ENCODE data around the gene ATP6V0A4.

Gene ATP6V0A4

DNA sequence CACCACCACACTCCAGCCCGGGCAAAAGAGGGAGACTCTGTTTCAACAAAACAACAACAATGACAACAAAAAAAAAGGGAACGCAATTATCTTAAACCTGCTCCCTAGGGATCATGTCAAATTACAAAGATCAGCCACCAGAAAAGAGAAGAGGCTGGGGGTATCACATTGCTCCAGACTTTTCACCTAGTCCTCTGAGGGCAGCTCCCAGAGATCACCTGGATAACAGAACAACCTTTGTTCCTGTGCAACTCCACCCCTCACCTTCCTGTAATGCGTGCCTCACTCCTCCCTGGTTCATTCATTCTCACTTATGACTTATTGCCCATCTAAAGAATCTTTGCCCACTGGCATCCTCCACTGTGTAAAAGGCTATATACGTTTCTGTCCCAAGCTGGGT lies 128.6 kb downstream of the ATP6V0A4 start:
- TF ChIP-seq, protein P1, sequence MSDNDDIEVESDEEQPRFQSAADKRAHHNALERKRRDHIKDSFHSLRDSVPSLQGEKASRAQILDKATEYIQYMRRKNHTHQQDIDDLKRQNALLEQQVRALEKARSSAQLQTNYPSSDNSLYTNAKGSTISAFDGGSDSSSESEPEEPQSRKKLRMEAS (IDR thresholded peaks at IDR 0.05) = no peak
- TF ChIP-seq, protein P2, sequence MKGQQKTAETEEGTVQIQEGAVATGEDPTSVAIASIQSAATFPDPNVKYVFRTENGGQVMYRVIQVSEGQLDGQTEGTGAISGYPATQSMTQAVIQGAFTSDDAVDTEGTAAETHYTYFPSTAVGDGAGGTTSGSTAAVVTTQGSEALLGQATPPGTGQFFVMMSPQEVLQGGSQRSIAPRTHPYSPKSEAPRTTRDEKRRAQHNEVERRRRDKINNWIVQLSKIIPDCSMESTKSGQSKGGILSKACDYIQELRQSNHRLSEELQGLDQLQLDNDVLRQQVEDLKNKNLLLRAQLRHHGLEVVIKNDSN (IDR thresholded peaks at IDR 0.05) = no peak
- TF ChIP-seq FOXM1 (IDR thresholded peaks at IDR 0.05; ENCODE audit: borderline replicate concordance, low read depth) = no peak
- TF ChIP-seq EP300 (IDR thresholded peaks at IDR 0.05; ENCODE audit: borderline replicate concordance) = no peak
- no peak for TF ChIP-seq ZBTB7A (IDR thresholded peaks at IDR 0.05; ENCODE audit: low read depth)
- no peak for TF ChIP-seq CEBPB (IDR thresholded peaks at IDR 0.05)
- no peak for TF ChIP-seq EGR1 (IDR thresholded peaks at IDR 0.05)
- TF ChIP-seq TCF12 (IDR thresholded peaks at IDR 0.05; ENCODE audit: low read depth) = no peak

DNA sequence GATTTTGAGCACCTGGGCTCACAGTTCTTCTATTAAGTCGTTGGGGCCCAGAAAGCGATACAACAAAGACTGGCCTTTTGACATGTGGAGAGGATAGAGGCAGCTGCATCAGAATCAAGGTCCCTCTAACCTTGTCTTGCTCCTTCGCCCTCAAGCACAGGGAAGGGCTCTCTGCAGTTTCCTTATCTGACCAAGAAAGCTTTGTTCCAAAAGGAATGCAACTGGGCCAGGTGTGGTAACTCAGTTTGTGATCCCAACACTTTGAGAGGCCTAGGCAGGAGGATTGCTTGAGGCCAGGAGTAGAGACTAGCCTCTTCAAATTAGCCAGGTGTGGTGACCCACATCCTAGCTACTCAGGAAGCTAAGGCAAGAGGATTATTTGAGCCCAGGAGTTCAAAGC lies 129.1 kb downstream of the ATP6V0A4 start:
- TF ChIP-seq YY1 (IDR thresholded peaks at IDR 0.05; ENCODE audit: low read depth) (no peak), EGR1 (IDR thresholded peaks at IDR 0.05) (no peak)

DNA sequence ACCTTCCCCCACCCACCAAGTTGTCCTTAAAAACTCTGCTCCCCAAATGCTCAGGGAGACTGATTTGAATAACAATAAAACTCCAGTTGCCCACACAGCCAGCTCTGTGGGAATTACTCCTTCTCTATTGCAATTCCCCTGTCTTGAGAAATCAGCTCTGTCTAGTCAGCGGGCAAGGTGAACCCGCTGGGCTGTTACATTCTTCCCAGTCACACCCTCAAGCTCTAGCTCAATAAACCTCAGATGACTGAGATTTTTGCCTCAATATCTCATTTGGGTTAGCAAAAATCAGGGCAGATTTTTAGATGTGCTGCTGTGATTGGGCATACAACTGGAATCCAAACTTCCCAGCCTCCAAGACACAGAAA lies 129.8 kb downstream of the ATP6V0A4 start:
- no peak for TF ChIP-seq NFIC (IDR thresholded peaks at IDR 0.05)

DNA sequence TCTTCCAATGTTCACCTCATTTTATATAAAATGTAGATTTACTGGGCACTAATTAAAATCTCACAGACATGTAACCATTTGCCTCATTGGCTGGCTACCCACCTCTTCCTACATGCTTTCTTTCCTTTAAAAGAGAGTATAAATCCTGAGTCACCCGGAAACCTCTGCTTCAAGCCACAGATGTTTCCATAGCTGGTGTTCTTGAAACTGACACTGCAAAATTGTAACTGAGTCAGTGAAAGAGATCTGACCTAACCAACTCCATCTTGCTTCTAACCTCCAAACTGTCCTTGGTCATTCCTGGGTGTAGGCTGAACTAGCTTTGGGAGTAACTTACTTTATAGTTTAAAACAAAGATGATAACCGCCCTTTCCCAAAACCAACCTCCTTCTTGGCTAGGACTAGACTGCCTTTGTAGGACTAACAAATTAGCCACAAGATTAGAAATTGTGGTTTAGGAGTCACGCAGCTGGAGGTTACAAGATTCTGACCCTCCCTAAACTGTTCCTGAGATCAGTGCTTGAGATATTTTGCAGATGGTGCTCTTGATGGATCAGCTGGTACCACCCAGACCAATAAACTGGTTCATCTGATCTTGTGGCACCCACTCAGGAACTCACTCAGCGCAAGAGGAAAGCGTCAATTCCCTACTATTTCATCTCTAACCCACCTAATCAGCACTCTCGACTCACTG lies 130.3 kb downstream of the ATP6V0A4 start:
- no peak for TF ChIP-seq CEBPB (IDR thresholded peaks at IDR 0.05)
- TF ChIP-seq EGR1 (IDR thresholded peaks at IDR 0.05) = no peak
- no peak for TF ChIP-seq TEAD4 (IDR thresholded peaks at IDR 0.05)

DNA sequence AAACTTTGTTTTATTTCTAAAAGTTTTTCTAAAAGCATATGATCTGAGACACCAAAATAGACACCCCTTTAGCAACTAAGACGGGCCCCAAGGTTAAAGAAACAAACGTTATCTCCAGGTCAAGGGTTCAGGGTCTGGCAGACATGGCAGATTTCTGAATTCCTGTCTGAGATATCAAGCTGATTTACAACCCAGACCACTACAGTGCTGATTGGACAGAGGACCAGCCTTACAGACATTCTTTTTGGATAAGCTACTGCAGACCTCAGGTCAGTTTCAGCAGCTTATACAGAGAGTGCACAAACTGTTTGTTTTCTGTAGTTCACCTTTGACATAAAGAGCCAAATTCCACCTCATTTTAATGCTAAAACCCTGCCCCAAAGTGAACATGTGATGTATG lies 131.6 kb downstream of the ATP6V0A4 start:
- TF ChIP-seq EGR1 (IDR thresholded peaks at IDR 0.05) (no peak), FOXM1 (IDR thresholded peaks at IDR 0.05; ENCODE audit: borderline replicate concordance, low read depth) (no peak), TAF1 (IDR thresholded peaks at IDR 0.05; ENCODE audit: low read depth) (no peak), TCF12 (IDR thresholded peaks at IDR 0.05; ENCODE audit: low read depth) (no peak), ZBTB7A (IDR thresholded peaks at IDR 0.05; ENCODE audit: low read depth) (no peak), RAD21 (IDR thresholded peaks at IDR 0.05; ENCODE audit: low read depth) (no peak), CREB1 (IDR thresholded peaks at IDR 0.05; ENCODE audit: low read depth) (no peak), NFIC (IDR thresholded peaks at IDR 0.05) (no peak), CEBPB (IDR thresholded peaks at IDR 0.05) (no peak), TEAD4 (IDR thresholded peaks at IDR 0.05) (no peak), YY1 (IDR thresholded peaks at IDR 0.05; ENCODE audit: low read depth) (no peak), EP300 (IDR thresholded peaks at IDR 0.05; ENCODE audit: borderline replicate concordance) (no peak)
- TF ChIP-seq, protein P1 (IDR thresholded peaks at IDR 0.05) = no peak
- TF ChIP-seq, protein P3, sequence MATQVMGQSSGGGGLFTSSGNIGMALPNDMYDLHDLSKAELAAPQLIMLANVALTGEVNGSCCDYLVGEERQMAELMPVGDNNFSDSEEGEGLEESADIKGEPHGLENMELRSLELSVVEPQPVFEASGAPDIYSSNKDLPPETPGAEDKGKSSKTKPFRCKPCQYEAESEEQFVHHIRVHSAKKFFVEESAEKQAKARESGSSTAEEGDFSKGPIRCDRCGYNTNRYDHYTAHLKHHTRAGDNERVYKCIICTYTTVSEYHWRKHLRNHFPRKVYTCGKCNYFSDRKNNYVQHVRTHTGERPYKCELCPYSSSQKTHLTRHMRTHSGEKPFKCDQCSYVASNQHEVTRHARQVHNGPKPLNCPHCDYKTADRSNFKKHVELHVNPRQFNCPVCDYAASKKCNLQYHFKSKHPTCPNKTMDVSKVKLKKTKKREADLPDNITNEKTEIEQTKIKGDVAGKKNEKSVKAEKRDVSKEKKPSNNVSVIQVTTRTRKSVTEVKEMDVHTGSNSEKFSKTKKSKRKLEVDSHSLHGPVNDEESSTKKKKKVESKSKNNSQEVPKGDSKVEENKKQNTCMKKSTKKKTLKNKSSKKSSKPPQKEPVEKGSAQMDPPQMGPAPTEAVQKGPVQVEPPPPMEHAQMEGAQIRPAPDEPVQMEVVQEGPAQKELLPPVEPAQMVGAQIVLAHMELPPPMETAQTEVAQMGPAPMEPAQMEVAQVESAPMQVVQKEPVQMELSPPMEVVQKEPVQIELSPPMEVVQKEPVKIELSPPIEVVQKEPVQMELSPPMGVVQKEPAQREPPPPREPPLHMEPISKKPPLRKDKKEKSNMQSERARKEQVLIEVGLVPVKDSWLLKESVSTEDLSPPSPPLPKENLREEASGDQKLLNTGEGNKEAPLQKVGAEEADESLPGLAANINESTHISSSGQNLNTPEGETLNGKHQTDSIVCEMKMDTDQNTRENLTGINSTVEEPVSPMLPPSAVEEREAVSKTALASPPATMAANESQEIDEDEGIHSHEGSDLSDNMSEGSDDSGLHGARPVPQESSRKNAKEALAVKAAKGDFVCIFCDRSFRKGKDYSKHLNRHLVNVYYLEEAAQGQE (IDR thresholded peaks at IDR 0.05; ENCODE audit: low read depth) = no peak
- TF ChIP-seq, protein P2 (IDR thresholded peaks at IDR 0.05) = no peak

DNA sequence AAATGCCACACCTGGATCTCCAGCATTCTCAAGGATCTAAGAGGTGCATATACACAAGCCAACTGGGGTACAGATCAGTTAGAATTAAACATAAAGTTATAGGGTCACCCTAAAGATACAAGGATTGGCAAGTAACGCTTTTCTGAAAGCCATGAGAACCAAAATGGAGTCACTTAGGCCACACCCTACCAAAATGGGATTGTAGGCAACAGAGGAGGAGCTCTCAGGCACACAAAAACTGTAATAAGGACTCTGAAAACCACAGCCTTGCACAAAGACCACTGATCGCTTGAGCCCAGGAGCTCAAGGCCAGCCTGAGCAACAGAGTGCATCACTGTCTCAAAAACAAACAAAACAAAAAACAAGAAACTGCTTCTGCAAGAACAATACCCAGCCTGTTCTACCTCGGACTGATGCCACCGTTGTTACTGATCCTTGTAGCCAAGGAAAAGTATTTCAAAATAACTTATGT lies 132.3 kb downstream of the ATP6V0A4 start:
- TF ChIP-seq RAD21 (IDR thresholded peaks at IDR 0.05; ENCODE audit: low read depth) = no peak
- TF ChIP-seq CREB1 (IDR thresholded peaks at IDR 0.05; ENCODE audit: low read depth) = no peak
- TF ChIP-seq, protein P1 (IDR thresholded peaks at IDR 0.05) = no peak
- no peak for TF ChIP-seq FOXM1 (IDR thresholded peaks at IDR 0.05; ENCODE audit: borderline replicate concordance, low read depth)
- no peak for TF ChIP-seq TAF1 (IDR thresholded peaks at IDR 0.05; ENCODE audit: low read depth)
- TF ChIP-seq CEBPB (IDR thresholded peaks at IDR 0.05) = no peak
- TF ChIP-seq YY1 (IDR thresholded peaks at IDR 0.05; ENCODE audit: low read depth) = no peak
- no peak for TF ChIP-seq EP300 (IDR thresholded peaks at IDR 0.05; ENCODE audit: borderline replicate concordance)

DNA sequence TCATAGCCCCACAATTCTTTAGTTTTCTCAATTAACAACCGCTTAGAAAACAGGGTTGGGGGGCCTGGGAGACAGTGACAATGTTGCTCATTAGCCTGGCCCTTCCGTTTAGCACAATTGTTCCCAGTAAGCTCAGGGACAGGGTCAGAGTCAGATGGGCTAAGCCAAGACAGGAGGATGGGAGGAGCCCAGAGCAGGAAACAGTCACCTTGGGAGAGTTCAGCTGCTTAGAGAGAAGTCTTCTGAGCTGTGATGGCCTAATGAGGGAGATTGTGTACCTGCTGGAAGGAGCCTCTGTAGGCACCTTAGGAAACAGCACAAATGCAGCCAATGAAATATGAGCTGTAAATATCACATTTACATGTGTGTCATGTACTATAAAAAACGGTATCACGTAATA lies 132.7 kb downstream of the ATP6V0A4 start:
- TF ChIP-seq TEAD4 (IDR thresholded peaks at IDR 0.05) (no peak), EGR1 (IDR thresholded peaks at IDR 0.05) (no peak), RAD21 (IDR thresholded peaks at IDR 0.05; ENCODE audit: low read depth) (no peak), TCF12 (IDR thresholded peaks at IDR 0.05; ENCODE audit: low read depth) (no peak), TAF1 (IDR thresholded peaks at IDR 0.05; ENCODE audit: low read depth) (no peak)
